Transverse colon (tissue), 4 donors: ENCODE data around the gene SCAPER.
A peak's percentile ranks its signal among the peaks of the same experiment; 100 is the strongest.

Experiments
- POLR2A ChIP-seq: fragments of 450-650 bp; IDR thresholded peaks from one replicate; pipeline ENCODE4 v1.6.1; 2016; ENCODE audit warnings: antibody characterized with exemption, mild to moderate bottlenecking, moderate library complexity
- POLR2AphosphoS5 ChIP-seq, 3 donors: sonication (generic); formaldehyde crosslinking; IDR thresholded peaks; one replicate each; pipeline ENCODE4 v1.6.1; 2016; ENCODE audit warnings: antibody characterized with exemption in 3 of 3
- TF ChIP-seq, protein P1 (sequence below), 5 experiments: fragments of 200-600 bp in 3 of 5; fragments of 450-650 bp in 2 of 5; sonication (generic) in 3 of 5; IDR thresholded peaks; 1 replicate in 2 of 5; 2 replicates in 3 of 5; pipeline ENCODE4 v1.5.1; 2016 to 2017; ENCODE audit warnings: antibody characterized with exemption in 5 of 5, inconsistent platforms in 3 of 5, mild to moderate bottlenecking in 2 of 5, moderate library complexity in 1 of 5

DNA sequence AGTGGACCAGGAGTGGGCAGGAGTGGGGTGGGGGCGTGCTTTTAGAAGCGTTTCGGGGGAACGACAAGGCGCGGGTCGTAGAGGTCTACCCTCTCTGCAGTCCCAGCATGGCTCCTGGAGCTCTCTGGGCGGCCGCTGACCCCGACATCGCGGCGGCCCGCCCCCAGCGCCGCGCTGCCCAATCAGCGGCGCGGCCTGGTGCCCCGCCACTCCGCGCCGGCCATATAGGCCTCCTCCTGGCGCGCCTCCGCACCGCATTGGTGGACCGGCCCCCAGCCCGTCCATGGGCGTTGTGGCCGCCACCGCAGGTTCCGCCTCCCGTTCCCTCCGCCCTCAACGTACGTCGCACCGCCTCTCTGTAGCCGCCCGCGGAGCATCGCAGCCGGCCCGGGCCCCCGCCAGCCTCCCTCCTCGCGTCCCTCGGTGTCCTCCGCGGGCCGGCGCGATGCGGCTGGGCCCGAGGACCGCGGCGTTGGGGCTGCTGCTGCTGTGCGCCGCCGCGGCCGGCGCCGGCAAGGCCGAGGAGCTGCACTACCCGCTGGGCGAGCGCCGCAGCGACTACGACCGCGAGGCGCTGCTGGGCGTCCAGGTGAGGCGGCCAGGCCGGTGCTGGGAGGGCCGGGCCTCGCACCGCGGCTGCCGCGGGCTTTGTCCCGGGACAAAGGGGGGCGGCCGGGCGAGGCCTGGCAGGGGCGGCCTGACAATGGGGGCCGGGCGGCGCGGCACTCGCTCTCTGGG is 26.4 kb upstream of the SCAPER start, which contains the start of gene RCN2:
- TF ChIP-seq, protein P1, sequence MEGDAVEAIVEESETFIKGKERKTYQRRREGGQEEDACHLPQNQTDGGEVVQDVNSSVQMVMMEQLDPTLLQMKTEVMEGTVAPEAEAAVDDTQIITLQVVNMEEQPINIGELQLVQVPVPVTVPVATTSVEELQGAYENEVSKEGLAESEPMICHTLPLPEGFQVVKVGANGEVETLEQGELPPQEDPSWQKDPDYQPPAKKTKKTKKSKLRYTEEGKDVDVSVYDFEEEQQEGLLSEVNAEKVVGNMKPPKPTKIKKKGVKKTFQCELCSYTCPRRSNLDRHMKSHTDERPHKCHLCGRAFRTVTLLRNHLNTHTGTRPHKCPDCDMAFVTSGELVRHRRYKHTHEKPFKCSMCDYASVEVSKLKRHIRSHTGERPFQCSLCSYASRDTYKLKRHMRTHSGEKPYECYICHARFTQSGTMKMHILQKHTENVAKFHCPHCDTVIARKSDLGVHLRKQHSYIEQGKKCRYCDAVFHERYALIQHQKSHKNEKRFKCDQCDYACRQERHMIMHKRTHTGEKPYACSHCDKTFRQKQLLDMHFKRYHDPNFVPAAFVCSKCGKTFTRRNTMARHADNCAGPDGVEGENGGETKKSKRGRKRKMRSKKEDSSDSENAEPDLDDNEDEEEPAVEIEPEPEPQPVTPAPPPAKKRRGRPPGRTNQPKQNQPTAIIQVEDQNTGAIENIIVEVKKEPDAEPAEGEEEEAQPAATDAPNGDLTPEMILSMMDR (IDR thresholded peaks at IDR 0.05), result no peak
- TF ChIP-seq POLR2A (peak; percentile 93), POLR2AphosphoS5 (IDR thresholded peaks at IDR 0.05) (peak; percentile 76 to 86 (median 81))
